AG04450 (cell line): ENCODE measurements around the gene ARID5A. TPM values are rescaled to one million over a fixed set of nuclear protein-coding genes. Genes with fewer than 3 reads are reported as not detected.
"Not testable (repeated sequence)": the region's sequence is repeated elsewhere in the genome, so short reads cannot be mapped to it uniquely, and the experiment has no call there.

Experiments
- CTCF ChIA-PET: fragments of 300-600, 350-600 bp; formaldehyde crosslinking; extraction: SDS; loops from one replicate; lab custom pipeline; 2022; ENCODE audit warnings: antibody characterized with exemption, inconsistent platforms; lab: Charles Lee
- POLR2A ChIA-PET: fragments of 350-600 bp; formaldehyde crosslinking; extraction: SDS; loops from one replicate; lab custom pipeline; 2021; ENCODE audit warnings: antibody characterized with exemption, inconsistent platforms; lab: Yijun Ruan, JAX
- DNase-seq: peaks from one replicate; pipeline ENCODE4 v3.0.0-alpha.2; 2011; ENCODE audit warnings: low read depth, low spot score
- H3K27ac ChIP-seq: one replicate; pipeline ENCODE4 v1.5.1; 2012; ENCODE audit warnings: low read depth, low read length, control low read depth
- H3K27me3 ChIP-seq: one replicate; pipeline ENCODE4 v1.6.0; 2012; ENCODE audit warnings: low read length; ENCODE audit not compliant: control insufficient read depth, insufficient read depth
- H3K4me3 ChIP-seq: 2 replicates; pipeline ENCODE4 v1.5.1; 2011; ENCODE audit warnings: mild to moderate bottlenecking, low read depth, low read length, control low read depth
- H3K9me3 ChIP-seq: 2 replicates; pipeline ENCODE4 v1.5.1; 2012; ENCODE audit warnings: low read length; ENCODE audit not compliant: control insufficient read depth, insufficient read depth
- polyA plus RNA-seq: library from polyadenylated mRNA; depleted of rRNA; stranded (reverse); fragments of >200 nt; gene quantifications from 2 replicates; pipeline ENCODE4 v1.2.3, GENCODE V29; 2011
- TF ChIP-seq, protein P1 (sequence below): IDR thresholded peaks from 2 replicates; pipeline ENCODE4 v1.5.1; 2011; ENCODE audit warnings: low read depth, low read length, control low read depth, inconsistent platforms

Gene ARID5A
- polyA plus RNA-seq, 1 experiment = 3.1 TPM

DNA sequence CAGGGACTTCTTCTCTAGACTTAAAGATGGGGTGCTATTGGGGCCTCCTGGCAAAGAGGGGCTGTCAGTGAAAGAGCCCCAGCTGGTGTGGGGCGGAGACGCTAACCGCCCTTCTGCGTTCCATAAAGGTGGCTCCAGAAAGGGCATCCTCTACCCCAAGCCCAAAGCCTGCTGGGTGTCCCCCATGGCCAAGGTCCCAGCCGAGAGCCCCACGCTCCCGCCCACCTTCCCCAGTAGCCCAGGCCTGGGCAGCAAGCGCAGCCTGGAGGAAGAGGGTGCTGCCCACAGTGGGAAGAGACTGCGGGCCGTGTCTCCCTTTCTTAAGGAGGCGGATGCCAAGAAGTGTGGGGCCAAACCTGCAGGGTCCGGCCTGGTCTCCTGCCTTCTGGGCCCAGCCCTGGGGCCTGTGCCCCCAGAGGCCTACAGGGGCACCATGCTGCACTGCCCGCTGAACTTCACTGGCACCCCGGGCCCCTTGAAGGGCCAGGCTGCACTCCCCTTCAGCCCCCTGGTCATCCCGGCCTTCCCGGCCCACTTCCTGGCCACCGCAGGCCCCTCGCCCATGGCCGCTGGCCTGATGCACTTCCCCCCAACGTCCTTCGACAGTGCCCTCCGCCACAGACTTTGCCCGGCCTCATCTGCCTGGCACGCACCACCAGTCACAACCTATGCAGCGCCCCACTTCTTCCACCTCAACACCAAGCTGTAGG, 15.2 kb downstream of the ARID5A start:
- no peak for DNase-seq
- Histone ChIP-seq H3K27ac (no peak overlapping the region), H3K27me3 (no peaks in the 10 kb centered on the region), H3K4me3 (no peak overlapping the region), H3K9me3 (peaks cover under 1% of the 10 kb centered on the region; the same call in 1 of the 2 replicates)
- ChIA-PET POLR2A (interaction anchor here (0.6 kb wide), 1 partner anchor 157 kb away, joined by 5 read pairs; no protein-coding TSS in a partner anchor), CTCF (no interaction called here)
- TF ChIP-seq, protein P1, sequence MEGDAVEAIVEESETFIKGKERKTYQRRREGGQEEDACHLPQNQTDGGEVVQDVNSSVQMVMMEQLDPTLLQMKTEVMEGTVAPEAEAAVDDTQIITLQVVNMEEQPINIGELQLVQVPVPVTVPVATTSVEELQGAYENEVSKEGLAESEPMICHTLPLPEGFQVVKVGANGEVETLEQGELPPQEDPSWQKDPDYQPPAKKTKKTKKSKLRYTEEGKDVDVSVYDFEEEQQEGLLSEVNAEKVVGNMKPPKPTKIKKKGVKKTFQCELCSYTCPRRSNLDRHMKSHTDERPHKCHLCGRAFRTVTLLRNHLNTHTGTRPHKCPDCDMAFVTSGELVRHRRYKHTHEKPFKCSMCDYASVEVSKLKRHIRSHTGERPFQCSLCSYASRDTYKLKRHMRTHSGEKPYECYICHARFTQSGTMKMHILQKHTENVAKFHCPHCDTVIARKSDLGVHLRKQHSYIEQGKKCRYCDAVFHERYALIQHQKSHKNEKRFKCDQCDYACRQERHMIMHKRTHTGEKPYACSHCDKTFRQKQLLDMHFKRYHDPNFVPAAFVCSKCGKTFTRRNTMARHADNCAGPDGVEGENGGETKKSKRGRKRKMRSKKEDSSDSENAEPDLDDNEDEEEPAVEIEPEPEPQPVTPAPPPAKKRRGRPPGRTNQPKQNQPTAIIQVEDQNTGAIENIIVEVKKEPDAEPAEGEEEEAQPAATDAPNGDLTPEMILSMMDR = no peak

DNA sequence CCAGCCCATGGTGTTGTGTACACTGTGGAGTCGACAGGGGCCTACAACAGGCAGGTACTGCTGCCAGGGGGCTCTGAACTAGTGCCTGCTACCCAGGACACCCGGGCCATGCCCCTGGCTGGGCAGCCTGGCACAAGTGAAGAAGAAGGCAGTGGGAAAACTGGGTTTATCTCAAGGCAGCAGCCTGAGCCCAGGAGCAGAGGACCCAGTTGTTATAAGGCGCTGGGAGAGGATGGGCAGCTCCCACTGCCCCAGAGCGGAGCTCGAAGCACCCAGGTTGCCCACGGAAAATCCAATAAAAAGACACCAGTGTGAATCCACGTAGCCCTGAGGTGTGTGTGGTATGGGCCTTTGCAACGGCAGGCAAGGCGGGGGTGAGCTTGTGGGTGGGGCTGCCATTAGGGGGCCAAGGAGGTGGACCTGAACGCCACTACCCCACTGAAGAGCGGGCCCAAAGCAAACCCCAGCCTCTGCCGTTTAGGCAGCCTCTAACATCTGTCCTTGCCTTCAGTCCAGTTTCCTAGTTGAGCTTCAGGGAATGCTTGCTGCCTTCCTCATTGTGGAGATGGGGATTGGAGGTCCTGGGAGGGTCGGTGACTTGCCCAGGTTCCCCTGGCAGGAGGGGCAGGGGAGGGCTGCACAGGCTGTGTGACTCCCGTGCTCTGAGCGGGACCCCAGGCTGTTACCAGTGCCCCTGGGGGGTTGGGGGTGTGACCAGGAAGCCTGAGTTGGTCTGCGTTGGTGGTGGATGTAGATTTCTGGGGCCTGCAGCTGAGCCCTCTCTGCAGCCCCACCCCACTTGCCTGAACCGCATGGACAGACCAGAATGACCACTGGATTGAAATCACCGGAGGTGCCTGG, 16.0 kb downstream of the ARID5A start:
- CTCF ChIA-PET = no interaction called here
- TF ChIP-seq, protein P1 = no peak

DNA sequence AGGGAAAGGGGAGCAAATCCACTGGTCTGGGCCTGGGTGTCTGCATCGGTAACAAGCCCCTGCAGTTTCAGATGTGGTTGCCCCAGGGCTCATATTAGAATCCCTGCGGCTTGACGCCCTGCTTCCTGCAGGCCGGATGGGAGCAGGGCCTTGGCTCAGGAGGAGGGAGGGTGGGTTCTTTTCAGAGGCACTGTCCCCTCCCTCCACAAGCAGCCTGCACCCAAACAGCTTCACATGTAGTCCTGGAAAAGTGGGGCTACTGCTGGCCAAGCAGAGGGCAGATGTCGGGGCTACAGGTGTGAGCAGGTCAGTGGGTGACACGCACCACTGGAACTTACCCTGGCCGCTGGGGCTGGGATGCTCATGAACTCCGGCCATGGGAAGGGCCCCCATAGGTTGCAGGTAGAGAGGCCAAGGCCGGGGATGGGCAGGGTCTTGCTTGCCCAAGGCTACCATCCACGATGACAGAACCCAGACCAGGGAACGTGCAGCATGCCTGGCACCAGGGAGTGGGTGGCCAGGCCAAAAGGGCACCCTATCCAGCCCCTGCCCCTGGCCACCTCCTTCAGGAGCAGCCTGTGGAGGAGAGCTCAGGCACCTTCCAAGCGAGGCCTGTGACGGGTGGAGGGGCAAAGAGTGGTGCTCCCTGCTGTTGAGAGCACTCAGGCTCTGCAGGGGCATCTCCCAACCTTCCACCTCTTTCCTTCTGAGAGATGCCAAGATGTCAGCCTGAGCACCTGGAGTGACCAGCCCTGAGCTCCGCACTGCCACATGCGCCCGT, 16.8 kb downstream of the ARID5A start:
- Histone ChIP-seq H3K4me3 (no peak overlapping the region), H3K27ac (no peak overlapping the region), H3K9me3 (peaks cover 5% of the 10 kb centered on the region; the same call in 1 of the 2 replicates), H3K27me3 (no peaks in the 10 kb centered on the region)
- DNase-seq = no peak
- CTCF ChIA-PET = interaction anchor here (0.8 to 3.8 kb wide), 23 partner anchors 9 to 289 kb away, joined by 3 to 46 read pairs (median 5); partner anchors contain the start of gene ARID5A
- TF ChIP-seq, protein P1 = no peak
- POLR2A ChIA-PET = no interaction called here

More for the DNA sequence above, 16.0 kb downstream of the ARID5A start:
- POLR2A ChIA-PET = interaction anchor here (0.6 kb wide), 1 partner anchor 156 kb away, joined by 5 read pairs; no protein-coding TSS in a partner anchor
- Histone ChIP-seq H3K4me3 (no peak overlapping the region), H3K27ac (no peak overlapping the region), H3K27me3 (no peaks in the 10 kb centered on the region), H3K9me3 (peaks cover 5% of the 10 kb centered on the region; the same call in 1 of the 2 replicates)
- DNase-seq = no peak

DNA sequence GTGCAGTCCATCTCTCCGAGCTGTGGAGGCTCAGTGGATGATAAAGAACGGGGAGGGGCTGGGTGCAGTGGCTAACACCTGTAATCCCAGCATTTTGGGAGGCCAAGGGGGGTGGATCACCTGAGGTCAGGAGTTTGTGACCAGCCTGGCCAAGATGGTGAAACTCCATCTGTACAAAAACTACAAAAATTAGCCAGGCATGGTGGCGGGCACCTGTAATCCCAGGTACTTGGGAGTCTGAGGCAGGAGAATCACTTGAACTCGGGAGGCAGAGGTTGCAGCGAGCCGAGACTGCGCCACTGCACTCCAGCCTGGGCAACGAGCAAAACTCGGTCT, 17.4 kb downstream of the ARID5A start:
- CTCF ChIA-PET = interaction anchor here (0.6 to 3.8 kb wide), 36 partner anchors 9 to 289 kb away, joined by 3 to 46 read pairs (median 5); partner anchors contain the start of gene ARID5A
- H3K27me3 ChIP-seq, POLR2A ChIA-PET, H3K27ac ChIP-seq, H3K4me3 ChIP-seq, H3K9me3 ChIP-seq, DNase-seq: not testable (repeated sequence)
